H1 (cell line): ENCODE data around the gene KNCN. TPM values are rescaled to one million over a fixed set of nuclear protein-coding genes. Genes with fewer than 3 reads are reported as not detected.

ENCODE experiments used
- CBX8 ChIP-seq: fragments of 300-800, 300-1000 bp; sonication (generic); IDR thresholded peaks from 2 replicates; pipeline ENCODE4 v1.7.1; 2016; ENCODE audit warnings: low read depth, low read length, borderline replicate concordance
- CTCF ChIP-seq, 3 experiments: IDR thresholded peaks; 1 replicate in 2 of 3; 2 replicates in 1 of 3; pipeline versions ENCODE4 v1.5.1 to v1.6.1; 2011; ENCODE audit warnings: low read length in 3 of 3, mild to moderate bottlenecking in 3 of 3, inconsistent platforms in 2 of 3, low read depth in 1 of 3, moderate library complexity in 1 of 3; ENCODE audit not compliant: insufficient read depth in 1 of 3; ENCODE audit errors: control extremely low read depth in 1 of 3
- EGR1 ChIP-seq: IDR thresholded peaks from 2 replicates; pipeline ENCODE4 v1.6.1; 2011; ENCODE audit warnings: low read depth, low read length, borderline replicate concordance
- EP300 ChIP-seq, 2 experiments: IDR thresholded peaks; 1 replicate in 1 of 2; 2 replicates in 1 of 2; pipeline ENCODE4 v1.6.1; 2011 to 2012; ENCODE audit warnings: low read depth in 2 of 2, low read length in 2 of 2, mild to moderate bottlenecking in 2 of 2, borderline replicate concordance in 1 of 2, inconsistent platforms in 1 of 2, moderate library complexity in 1 of 2
- MAFK ChIP-seq: IDR thresholded peaks from 2 replicates; pipeline ENCODE4 v1.6.1; 2012; ENCODE audit warnings: low read depth, mild to moderate bottlenecking, improper control_type of control experiment, low read length
- MAX ChIP-seq: IDR thresholded peaks from 2 replicates; pipeline ENCODE4 v1.6.1; 2012; ENCODE audit warnings: inconsistent platforms
- RAD21 ChIP-seq, 2 experiments: IDR thresholded peaks in 1 of 2; conservative IDR thresholded peaks in 1 of 2; 2 replicates each; pipeline ENCODE4 v1.6.1; 2011; ENCODE audit warnings: low read depth in 2 of 2, low read length in 2 of 2, improper control_type of control experiment in 1 of 2, inconsistent platforms in 1 of 2, mild to moderate bottlenecking in 1 of 2, moderate library complexity in 1 of 2
- RBBP5 ChIP-seq: IDR thresholded peaks from 2 replicates; pipeline ENCODE4 v1.7.1; 2012; ENCODE audit warnings: low read depth, mild to moderate bottlenecking, inconsistent platforms, low read length, moderate library complexity, borderline replicate concordance
- SIN3A ChIP-seq, 2 experiments: IDR thresholded peaks in 1 of 2; conservative IDR thresholded peaks in 1 of 2; 2 replicates each; pipeline ENCODE4 v1.6.1; 2011 to 2012; ENCODE audit warnings: low read length in 2 of 2, improper control_type of control experiment in 1 of 2, low read depth in 1 of 2, mild to moderate bottlenecking in 1 of 2
- polyA plus RNA-seq, 7 experiments: library from polyadenylated mRNA; depleted of rRNA in 3 of 7; stranded (reverse) in 5 of 7; unstranded in 2 of 7; fragments of >200 nt in 5 of 7; fragments of 200-250 nt in 2 of 7; gene quantifications; 1 replicate in 5 of 7; 2 replicates in 1 of 7; 4 replicates in 1 of 7; pipeline versions ENCODE4 v1.2.1 to v1.2.3, GENCODE V29; 2011 to 2013; ENCODE audit warnings: missing spikeins in 2 of 7, mixed read lengths in 2 of 7
- total RNA-seq: library from RNA; stranded (reverse); fragmentation: NEBNext Ultra II Directional; extraction: Animal tissue kit (Norgen Biotek cat#: 25700); gene quantifications from 2 replicates; pipeline ENCODE4 v1.2.1, GENCODE V29; 2021

The KNCN gene
- total and polyA plus RNA-seq, 2 of the 8 experiments (the other 6 are each of a cell fraction or from before 2014, with no cell fraction given), result not detected

- TF ChIP-seq EP300 (IDR thresholded peaks at IDR 0.05; ENCODE audit: borderline replicate concordance in 1 of 2, low read depth in 2 of 2, low read length in 2 of 2) (peak in 1 of 2 experiments; percentile 34; a peak in 1 of 3 replicates), RBBP5 (no peak), EGR1 (peak; percentile 70; the same call in 1 of the 2 replicates), RAD21 (IDR thresholded peaks at IDR 0.05 in 1 of 2, conservative IDR thresholded peaks at IDR 0.05 in 1 of 2; ENCODE audit: low read depth in 2 of 2, low read length in 2 of 2) (peak in 1 of 2 experiments; percentile 25; a peak in 1 of 4 replicates), MAX (no peak), CBX8 (no peak), SIN3A (conservative IDR thresholded peaks at IDR 0.05 in 1 of 2, IDR thresholded peaks at IDR 0.05 in 1 of 2; ENCODE audit: low read depth in 1 of 2, low read length in 2 of 2) (peak; percentile 48 to 50; a peak in 1 of 4 replicates), CTCF (IDR thresholded peaks at IDR 0.05; ENCODE audit: control extremely low read depth in 1 of 3, insufficient read depth in 1 of 3, low read depth in 1 of 3, low read length in 3 of 3) (0 out of 4 replicates have a peak, but pooled peaks of 1 of the 3 experiments have one; percentile 19), MAFK (no peak)
Observed at GRCh38 chr1:46517010-46517600, 34.3 kb downstream of the KNCN start (continued).
